Esophagus muscularis mucosa (tissue), 4 donors: Measurements from ENCODE around the gene SPATA20. TPM values are rescaled to one million over a fixed set of nuclear protein-coding genes. Genes with fewer than 3 reads are reported as not detected.
A peak's percentile ranks its signal among the peaks of the same experiment; 100 is the strongest.

Experiments
- DNase-seq: peaks from one replicate; pipeline ENCODE4 v3.0.0-alpha.2; 2017; ENCODE audit errors: extremely low spot score
- H3K27ac ChIP-seq, 4 donors: fragments of 200-600 bp; sonication (generic); replicated peaks in 1 of 4; 1 replicate in 3 of 4; 2 replicates in 1 of 4; pipeline ENCODE4 v1.5.1; 2016 to 2019; ENCODE audit warnings: mild to moderate bottlenecking in 1 of 4
- H3K27me3 ChIP-seq, 4 donors: fragments of 200-600 bp; sonication (generic); one replicate each; pipeline versions ENCODE4 v1.5.1 to v1.6.0; 2016 to 2019
- H3K36me3 ChIP-seq, 4 donors: fragments of 200-600 bp; sonication (generic); one replicate each; pipeline ENCODE4 v1.5.1; 2016 to 2019
- H3K4me1 ChIP-seq, 4 donors: fragments of 200-600 bp; sonication (generic); one replicate each; pipeline ENCODE4 v1.5.1; 2016 to 2019
- H3K4me3 ChIP-seq, 4 donors: fragments of 200-600 bp; sonication (generic); 1 replicate in 2 of 4; 2 replicates in 2 of 4; pipeline ENCODE4 v1.5.1; 2016 to 2019; ENCODE audit warnings: mild to moderate bottlenecking in 4 of 4, moderate library complexity in 1 of 4
- H3K9me3 ChIP-seq, 4 donors: fragments of 200-600 bp; sonication (generic); 1 replicate in 3 of 4; 2 replicates in 1 of 4; pipeline ENCODE4 v1.5.1; 2016 to 2019
- EP300 ChIP-seq: sonication (generic); formaldehyde crosslinking; IDR thresholded peaks from one replicate; pipeline ENCODE4 v1.6.1; 2017; ENCODE audit warnings: antibody characterized with exemption
- POLR2A ChIP-seq: fragments of 450-650 bp; IDR thresholded peaks from one replicate; pipeline ENCODE4 v1.6.1; 2017; ENCODE audit warnings: antibody characterized with exemption, moderate library complexity, mild to moderate bottlenecking, low read depth
- POLR2AphosphoS5 ChIP-seq, 2 donors: sonication (generic); formaldehyde crosslinking; IDR thresholded peaks; one replicate each; pipeline ENCODE4 v1.6.1; 2017; ENCODE audit warnings: antibody characterized with exemption in 2 of 2
- WGBS: methylation state at CpG from one replicate; pipeline ENCODE4 v1.1.5; 2018; 5-methylcytosine and 5-hydroxymethylcytosine counted together
- intact Hi-C: fragments of 100-400 bp; cut with DNase I; formaldehyde crosslinking; loops from one replicate; pipeline ENCODE4 v1.15.1; 2023
- total RNA-seq, 4 donors: library from RNA; depleted of rRNA; stranded (reverse); fragments of >200 nt; gene quantifications; one replicate each; pipeline versions ENCODE4 v1.1.0 to v1.2.1, GENCODE V29; 2016
- TF ChIP-seq, protein P1 (sequence below), 3 experiments: fragments of 200-600 bp in 2 of 3; fragments of 450-650 bp in 1 of 3; sonication (generic) in 2 of 3; IDR thresholded peaks; one replicate each; pipeline ENCODE4 v1.5.1; 2017 to 2019; ENCODE audit warnings: antibody characterized with exemption in 3 of 3, mild to moderate bottlenecking in 2 of 3, moderate library complexity in 1 of 3

SPATA20 gene
- total RNA-seq, 4 donors from 2014 or later = 44.1 to 64.4 (median 54.6) TPM

- TF ChIP-seq POLR2A = no peak
- peak in 1 of 2 donors; percentile 19 for TF ChIP-seq POLR2AphosphoS5 (IDR thresholded peaks at IDR 0.05)
- TF ChIP-seq, protein P1, sequence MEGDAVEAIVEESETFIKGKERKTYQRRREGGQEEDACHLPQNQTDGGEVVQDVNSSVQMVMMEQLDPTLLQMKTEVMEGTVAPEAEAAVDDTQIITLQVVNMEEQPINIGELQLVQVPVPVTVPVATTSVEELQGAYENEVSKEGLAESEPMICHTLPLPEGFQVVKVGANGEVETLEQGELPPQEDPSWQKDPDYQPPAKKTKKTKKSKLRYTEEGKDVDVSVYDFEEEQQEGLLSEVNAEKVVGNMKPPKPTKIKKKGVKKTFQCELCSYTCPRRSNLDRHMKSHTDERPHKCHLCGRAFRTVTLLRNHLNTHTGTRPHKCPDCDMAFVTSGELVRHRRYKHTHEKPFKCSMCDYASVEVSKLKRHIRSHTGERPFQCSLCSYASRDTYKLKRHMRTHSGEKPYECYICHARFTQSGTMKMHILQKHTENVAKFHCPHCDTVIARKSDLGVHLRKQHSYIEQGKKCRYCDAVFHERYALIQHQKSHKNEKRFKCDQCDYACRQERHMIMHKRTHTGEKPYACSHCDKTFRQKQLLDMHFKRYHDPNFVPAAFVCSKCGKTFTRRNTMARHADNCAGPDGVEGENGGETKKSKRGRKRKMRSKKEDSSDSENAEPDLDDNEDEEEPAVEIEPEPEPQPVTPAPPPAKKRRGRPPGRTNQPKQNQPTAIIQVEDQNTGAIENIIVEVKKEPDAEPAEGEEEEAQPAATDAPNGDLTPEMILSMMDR (IDR thresholded peaks at IDR 0.05) = no peak
- peaks cover 12 to 22% (median 16%) of the 10 kb centered on the region in 4 donors for H3K4me1 ChIP-seq
- intact Hi-C loops = no loop called here
- no peak overlapping the region for H3K4me3 ChIP-seq
- no peaks in the 10 kb centered on the region for H3K27me3 ChIP-seq
- 69% methylated on average over 6 of the region's 6 CpGs for WGBS
- no peaks in the 10 kb centered on the region for H3K36me3 ChIP-seq
- H3K9me3 ChIP-seq = no peaks in the 10 kb centered on the region
- no peak for DNase-seq
- H3K27ac ChIP-seq = peak overlapping the region in 2 of 4 donors; percentile 26 to 45
Observed at GRCh38 chr17:50514936-50515702, 31.9 kb upstream of the SPATA20 start.

DNA sequence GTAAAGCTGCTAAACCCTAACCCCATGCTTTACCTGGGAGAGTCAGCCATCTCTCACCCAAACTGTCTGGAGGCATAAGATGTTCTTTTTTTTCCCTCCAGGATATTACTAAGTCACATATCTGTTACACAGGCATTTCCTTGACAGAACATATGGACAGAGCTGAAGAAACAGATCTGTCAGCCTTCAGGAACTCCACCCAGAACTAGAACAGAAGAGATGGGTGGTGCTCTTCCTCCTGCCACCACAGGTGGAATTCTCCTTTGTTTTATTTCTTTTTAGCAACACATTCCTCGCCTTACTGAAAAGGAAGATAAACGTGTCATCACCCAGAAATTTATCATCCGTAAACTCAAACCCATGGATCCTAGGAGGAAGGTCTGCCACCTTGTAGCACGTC lies 30.0 kb upstream of the SPATA20 start:
- no peaks in the 10 kb centered on the region for H3K9me3 ChIP-seq
- DNase-seq = no peak
- peaks cover 11 to 18% (median 12%) of the 10 kb centered on the region in 4 donors for H3K4me1 ChIP-seq
- H3K4me3 ChIP-seq = no peak overlapping the region
- H3K27ac ChIP-seq = no peak overlapping the region
- intact Hi-C loops = no loop called here
- no peak for TF ChIP-seq POLR2AphosphoS5 (IDR thresholded peaks at IDR 0.05)
- TF ChIP-seq, protein P1 (IDR thresholded peaks at IDR 0.05) = no peak
- TF ChIP-seq POLR2A = no peak
- TF ChIP-seq EP300 = no peak
- no peaks in the 10 kb centered on the region for H3K36me3 ChIP-seq
- no peaks in the 10 kb centered on the region for H3K27me3 ChIP-seq
- 88% methylated on average over 4 of the region's 4 CpGs for WGBS

DNA sequence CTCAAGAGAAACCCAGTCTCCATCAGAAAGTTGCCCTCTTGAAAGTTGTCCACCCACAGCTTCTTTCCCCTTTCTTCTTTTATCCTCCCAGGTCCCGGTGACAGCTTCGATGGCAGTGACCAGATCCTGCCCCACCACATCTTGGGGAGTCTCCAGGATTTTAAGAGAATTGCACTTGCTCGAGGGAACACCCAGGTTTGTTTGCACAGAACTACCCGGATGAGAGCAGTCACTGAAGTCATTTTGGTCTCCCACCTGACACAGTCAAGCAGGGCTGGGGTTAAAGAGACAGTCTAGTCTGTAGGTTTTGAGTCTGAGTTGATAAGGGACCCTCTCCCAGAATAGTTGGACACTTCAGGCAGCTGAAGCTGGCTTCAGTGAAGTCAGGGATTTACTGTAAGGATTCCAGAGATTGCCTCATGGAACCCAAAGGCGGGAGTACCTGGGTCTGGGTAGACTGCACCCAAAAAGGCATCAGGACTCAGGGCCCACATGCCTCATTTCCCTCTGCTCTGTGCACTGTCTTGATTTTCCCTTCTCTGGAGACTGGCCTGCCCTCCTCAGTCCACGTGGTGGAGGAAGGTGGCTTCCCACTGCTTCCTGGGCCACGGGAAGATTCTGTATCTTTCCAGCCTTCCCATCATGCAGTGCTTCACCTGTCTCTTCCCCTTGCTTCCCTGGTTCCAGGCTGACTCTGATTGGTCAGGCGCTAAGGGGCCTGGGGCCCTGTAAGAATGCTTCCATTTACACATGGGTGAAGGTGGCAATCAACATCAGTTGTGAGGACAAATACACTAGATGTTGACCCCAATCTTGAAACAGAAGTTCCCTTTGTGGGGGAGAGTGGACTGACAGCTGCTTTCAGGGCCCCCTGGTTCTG lies 29.2 kb upstream of the SPATA20 start:
- intact Hi-C loops = no loop called here
- TF ChIP-seq POLR2AphosphoS5 (IDR thresholded peaks at IDR 0.05) (no peak), POLR2A (no peak), EP300 (no peak)
- TF ChIP-seq, protein P1 (IDR thresholded peaks at IDR 0.05) = no peak
- H3K9me3 ChIP-seq = no peaks in the 10 kb centered on the region
- 80% methylated on average over 8 of the region's 8 CpGs for WGBS
- H3K4me1 ChIP-seq = peaks cover 11 to 18% (median 12%) of the 10 kb centered on the region in 4 donors
- no peak overlapping the region for H3K27ac ChIP-seq
- no peak for DNase-seq
- H3K27me3 ChIP-seq = no peaks in the 10 kb centered on the region
- H3K36me3 ChIP-seq = no peaks in the 10 kb centered on the region
- no peak overlapping the region for H3K4me3 ChIP-seq

GRCh38 chr17:50518384-50519023 lies 28.5 kb upstream of the SPATA20 start:
- peak overlapping the region in 1 of 4 donors; percentile 7 for H3K27ac ChIP-seq
- TF ChIP-seq EP300 (no peak), POLR2A (no peak), POLR2AphosphoS5 (IDR thresholded peaks at IDR 0.05) (no peak)
- TF ChIP-seq, protein P1 (IDR thresholded peaks at IDR 0.05) = no peak
- no peaks in the 10 kb centered on the region for H3K9me3 ChIP-seq
- no peak for DNase-seq
- no peaks in the 10 kb centered on the region for H3K36me3 ChIP-seq
- peaks cover 11 to 18% (median 12%) of the 10 kb centered on the region in 4 donors for H3K4me1 ChIP-seq
- no peaks in the 10 kb centered on the region for H3K27me3 ChIP-seq
- 79% methylated on average over 12 of the region's 13 CpGs for WGBS
- H3K4me3 ChIP-seq = no peak overlapping the region
- intact Hi-C loops = no loop called here
